Testis (tissue), 2 donors: ENCODE results near the gene OBSCN.

Experiments
- POLR2A ChIP-seq: fragments of 450-650 bp; IDR thresholded peaks from one replicate; pipeline ENCODE4 v1.6.1; 2017; ENCODE audit warnings: antibody characterized with exemption, mild to moderate bottlenecking, moderate library complexity
- TF ChIP-seq, protein P1 (sequence below), 3 experiments: fragments of 450-650 bp in 2 of 3; fragments of 200-600 bp in 1 of 3; sonication (generic) in 1 of 3; IDR thresholded peaks; one replicate each; pipeline ENCODE4 v1.5.1; 2016 to 2019; ENCODE audit warnings: antibody characterized with exemption in 3 of 3, mild to moderate bottlenecking in 2 of 3, moderate library complexity in 1 of 3

GRCh38 chr1:228264090-228264829, 56.4 kb downstream of the OBSCN start:
- no peak for TF ChIP-seq POLR2A
- TF ChIP-seq, protein P1, sequence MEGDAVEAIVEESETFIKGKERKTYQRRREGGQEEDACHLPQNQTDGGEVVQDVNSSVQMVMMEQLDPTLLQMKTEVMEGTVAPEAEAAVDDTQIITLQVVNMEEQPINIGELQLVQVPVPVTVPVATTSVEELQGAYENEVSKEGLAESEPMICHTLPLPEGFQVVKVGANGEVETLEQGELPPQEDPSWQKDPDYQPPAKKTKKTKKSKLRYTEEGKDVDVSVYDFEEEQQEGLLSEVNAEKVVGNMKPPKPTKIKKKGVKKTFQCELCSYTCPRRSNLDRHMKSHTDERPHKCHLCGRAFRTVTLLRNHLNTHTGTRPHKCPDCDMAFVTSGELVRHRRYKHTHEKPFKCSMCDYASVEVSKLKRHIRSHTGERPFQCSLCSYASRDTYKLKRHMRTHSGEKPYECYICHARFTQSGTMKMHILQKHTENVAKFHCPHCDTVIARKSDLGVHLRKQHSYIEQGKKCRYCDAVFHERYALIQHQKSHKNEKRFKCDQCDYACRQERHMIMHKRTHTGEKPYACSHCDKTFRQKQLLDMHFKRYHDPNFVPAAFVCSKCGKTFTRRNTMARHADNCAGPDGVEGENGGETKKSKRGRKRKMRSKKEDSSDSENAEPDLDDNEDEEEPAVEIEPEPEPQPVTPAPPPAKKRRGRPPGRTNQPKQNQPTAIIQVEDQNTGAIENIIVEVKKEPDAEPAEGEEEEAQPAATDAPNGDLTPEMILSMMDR (IDR thresholded peaks at IDR 0.05), result no peak
